HCT116 (cell line): ENCODE data around the gene CAPN9. TPM values are rescaled to one million over a fixed set of nuclear protein-coding genes. Genes with fewer than 3 reads are reported as not detected.
A peak's percentile ranks its signal among the peaks of the same experiment; 100 is the strongest.
"Not testable (repeated sequence)": the region's sequence is repeated elsewhere in the genome, so short reads cannot be mapped to it uniquely, and the experiment has no call there.

ENCODE experiments used
- ATAC-seq: fragments of 200-7000 bp; cut with Tn5 transposase; 2 replicates; pipeline ENCODE4 v1.9.1; 2020; ENCODE audit warnings: mild to moderate bottlenecking, moderate library complexity
- BruUV-seq: library from RNA; stranded (reverse); fragments of 400-500 nt; replicated peaks from 2 replicates; lab custom pipeline; 2021; lab: Mats Ljungman, UMichigan
- CTCF ChIA-PET: fragments of 300-600 bp; sonication (Branson Sonifier 250); formaldehyde crosslinking; loops from one replicate; lab custom pipeline; 2021; ENCODE audit warnings: antibody characterized with exemption; lab: Charles Lee
- POLR2A ChIA-PET: fragments of 300-600, 350-600 bp; sonication (Branson Sonifier 250); formaldehyde crosslinking; loops from one replicate; lab custom pipeline; 2021; ENCODE audit warnings: antibody characterized with exemption; lab: Charles Lee
- RAD21 ChIA-PET, 2 experiments: fragments of 300-600 bp; sonication (Branson Sonifier 250); formaldehyde crosslinking; loops; one replicate each; lab custom pipeline; 2023; ENCODE audit warnings: low total read pairs in 2 of 2; ENCODE audit not compliant: uncharacterized antibody in 2 of 2, unreplicated experiment in 2 of 2, low non-redundant PET in 1 of 2; lab: Charles Lee
- DNase-seq: peaks from one replicate; pipeline ENCODE4 v3.0.0-alpha.2; 2010; ENCODE audit warnings: low read depth, low spot score
- H2AFZ ChIP-seq: fragments of 200-600 bp; shearing (Covaris generic), sonication (generic); 2 replicates; pipeline ENCODE4 v1.6.1; 2017; ENCODE audit warnings: low read depth, mixed run types, mixed read lengths, antibody characterized with exemption, low read length; ENCODE audit not compliant: poor library complexity, severe bottlenecking
- H3K27ac ChIP-seq: 2 replicates; pipeline ENCODE4 v1.5.1; 2012; ENCODE audit warnings: low read depth, low read length
- H3K27me3 ChIP-seq: fragments of 200-600 bp; sonication (generic); 2 replicates; pipeline ENCODE4 v1.6.1; 2016; ENCODE audit warnings: mixed run types, low read length, mixed read lengths; ENCODE audit not compliant: insufficient read depth
- H3K36me3 ChIP-seq, 2 experiments: fragments of 200-500 bp in 1 of 2; fragments of 200-600 bp in 1 of 2; sonication (Bioruptor generic) in 1 of 2; sonication (generic) in 1 of 2; 2 replicates each; pipeline versions ENCODE4 v1.5.1 to v1.6.1; 2014 to 2016; ENCODE audit warnings: low read length in 2 of 2, inconsistent platforms in 1 of 2, mixed read lengths in 1 of 2, mixed run types in 1 of 2; ENCODE audit not compliant: insufficient read depth in 2 of 2, control insufficient read depth in 1 of 2
- H3K4me1 ChIP-seq, 2 experiments: fragments of 200-600 bp in 1 of 2; sonication (generic) in 1 of 2; 2 replicates each; pipeline versions ENCODE4 v1.5.1 to v1.6.1; 2012 to 2017; ENCODE audit warnings: low read length in 2 of 2, inconsistent platforms in 1 of 2, mild to moderate bottlenecking in 1 of 2, mixed read lengths in 1 of 2, mixed run types in 1 of 2, moderate library complexity in 1 of 2; ENCODE audit not compliant: insufficient read depth in 2 of 2, control insufficient read depth in 1 of 2
- H3K4me2 ChIP-seq: fragments of 200-600 bp; sonication (generic); 2 replicates; pipeline ENCODE4 v1.6.1; 2017; ENCODE audit warnings: mixed run types, low read length, mixed read lengths
- H3K4me3 ChIP-seq, 2 experiments: fragments of 200-600 bp in 1 of 2; sonication (generic) in 1 of 2; replicated peaks in 1 of 2; 2 replicates each; pipeline ENCODE4 v1.5.1; 2011 to 2016; ENCODE audit warnings: low read length in 2 of 2, control low read depth in 1 of 2, low read depth in 1 of 2, mild to moderate bottlenecking in 1 of 2, mixed read lengths in 1 of 2, mixed run types in 1 of 2
- H3K79me2 ChIP-seq: fragments of 200-600 bp; sonication (generic); 2 replicates; pipeline ENCODE4 v1.6.1; 2017; ENCODE audit warnings: mild to moderate bottlenecking, mixed run types, low read length, moderate library complexity, mixed read lengths; ENCODE audit not compliant: insufficient read depth
- H3K9ac ChIP-seq: fragments of 200-600 bp; sonication (generic); 2 replicates; pipeline ENCODE4 v1.6.1; 2016; ENCODE audit warnings: low read length, mixed read lengths
- H3K9me2 ChIP-seq: fragments of 200-600 bp; sonication (generic), shearing (Covaris generic); 2 replicates; pipeline ENCODE4 v1.6.1; 2017; ENCODE audit warnings: mixed run types, mild to moderate bottlenecking, moderate library complexity; ENCODE audit not compliant: insufficient read depth
- H3K9me3 ChIP-seq, 2 experiments: fragments of 200-500 bp in 1 of 2; fragments of 200-600 bp in 1 of 2; sonication (Bioruptor generic) in 1 of 2; sonication (generic) in 1 of 2; 2 replicates each; pipeline ENCODE4 v1.6.1; 2014 to 2017; ENCODE audit warnings: low read length in 2 of 2, mixed read lengths in 2 of 2, inconsistent platforms in 1 of 2, low read depth in 1 of 2, mild to moderate bottlenecking in 1 of 2, mixed run types in 1 of 2, moderate library complexity in 1 of 2; ENCODE audit not compliant: control insufficient read depth in 1 of 2, insufficient read depth in 1 of 2
- H4K20me1 ChIP-seq: fragments of 200-600 bp; sonication (generic), shearing (Covaris generic); 2 replicates; pipeline ENCODE4 v1.6.1; 2017; ENCODE audit warnings: mixed run types, mild to moderate bottlenecking, moderate library complexity; ENCODE audit not compliant: insufficient read depth
- RAD21 ChIP-seq: IDR thresholded peaks from 2 replicates; pipeline ENCODE4 v1.6.1; 2012; ENCODE audit warnings: low read depth, mild to moderate bottlenecking
- intact Hi-C: fragments of 100-400 bp; cut with micrococcal nuclease; formaldehyde crosslinking; loops from 2 replicates; pipeline ENCODE4 v1.10.0; 2022
- total RNA-seq: library from RNA; stranded (reverse); gene quantifications from one replicate; pipeline ENCODE4 v1.2.1, GENCODE V29; 2021; ENCODE audit not compliant: unreplicated experiment
- TF ChIP-seq, protein P1 (sequence below): IDR thresholded peaks from 2 replicates; pipeline ENCODE4 v1.6.1; 2012; ENCODE audit warnings: low read depth

CAPN9 gene
- total RNA-seq, 1 experiment from 2014 or later = not detected

DNA sequence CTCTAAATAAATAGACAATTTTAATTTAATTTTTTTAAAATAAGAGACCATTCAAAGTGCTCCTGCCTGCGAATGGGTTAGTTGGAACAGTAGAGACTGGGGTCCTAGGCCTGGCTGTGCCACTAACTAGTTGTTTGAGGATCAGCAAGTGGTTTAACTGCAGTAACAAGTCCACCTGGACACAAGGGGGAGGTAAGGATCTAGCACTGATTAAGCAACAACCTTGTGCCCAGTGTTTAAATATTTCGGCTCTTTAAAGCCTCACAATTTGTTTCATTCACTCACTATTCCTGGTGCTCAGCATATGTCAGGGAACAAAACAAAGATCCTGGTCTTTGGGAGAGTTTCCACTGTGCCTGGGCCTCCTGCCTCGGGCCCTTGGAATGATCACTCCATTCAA is 31.7 kb upstream of the CAPN9 start:
- BruUV-seq = no TSS peak
- H3K9me2 ChIP-seq = no peaks in the 10 kb centered on the region
- DNase-seq = no peak
- intact Hi-C loops = no loop called here
- H3K9ac ChIP-seq = no peak overlapping the region
- 0 out of 2 replicates have a peak, but pooled peaks have one; percentile 12 for TF ChIP-seq RAD21
- TF ChIP-seq, protein P1, sequence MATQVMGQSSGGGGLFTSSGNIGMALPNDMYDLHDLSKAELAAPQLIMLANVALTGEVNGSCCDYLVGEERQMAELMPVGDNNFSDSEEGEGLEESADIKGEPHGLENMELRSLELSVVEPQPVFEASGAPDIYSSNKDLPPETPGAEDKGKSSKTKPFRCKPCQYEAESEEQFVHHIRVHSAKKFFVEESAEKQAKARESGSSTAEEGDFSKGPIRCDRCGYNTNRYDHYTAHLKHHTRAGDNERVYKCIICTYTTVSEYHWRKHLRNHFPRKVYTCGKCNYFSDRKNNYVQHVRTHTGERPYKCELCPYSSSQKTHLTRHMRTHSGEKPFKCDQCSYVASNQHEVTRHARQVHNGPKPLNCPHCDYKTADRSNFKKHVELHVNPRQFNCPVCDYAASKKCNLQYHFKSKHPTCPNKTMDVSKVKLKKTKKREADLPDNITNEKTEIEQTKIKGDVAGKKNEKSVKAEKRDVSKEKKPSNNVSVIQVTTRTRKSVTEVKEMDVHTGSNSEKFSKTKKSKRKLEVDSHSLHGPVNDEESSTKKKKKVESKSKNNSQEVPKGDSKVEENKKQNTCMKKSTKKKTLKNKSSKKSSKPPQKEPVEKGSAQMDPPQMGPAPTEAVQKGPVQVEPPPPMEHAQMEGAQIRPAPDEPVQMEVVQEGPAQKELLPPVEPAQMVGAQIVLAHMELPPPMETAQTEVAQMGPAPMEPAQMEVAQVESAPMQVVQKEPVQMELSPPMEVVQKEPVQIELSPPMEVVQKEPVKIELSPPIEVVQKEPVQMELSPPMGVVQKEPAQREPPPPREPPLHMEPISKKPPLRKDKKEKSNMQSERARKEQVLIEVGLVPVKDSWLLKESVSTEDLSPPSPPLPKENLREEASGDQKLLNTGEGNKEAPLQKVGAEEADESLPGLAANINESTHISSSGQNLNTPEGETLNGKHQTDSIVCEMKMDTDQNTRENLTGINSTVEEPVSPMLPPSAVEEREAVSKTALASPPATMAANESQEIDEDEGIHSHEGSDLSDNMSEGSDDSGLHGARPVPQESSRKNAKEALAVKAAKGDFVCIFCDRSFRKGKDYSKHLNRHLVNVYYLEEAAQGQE = no peak
- H3K4me1 ChIP-seq = no peaks in the 10 kb centered on the region
- no peaks in the 10 kb centered on the region for H4K20me1 ChIP-seq
- no peak overlapping the region for H3K27ac ChIP-seq
- no peaks in the 10 kb centered on the region for H3K9me3 ChIP-seq
- H3K4me2 ChIP-seq = no peak overlapping the region
- no peak overlapping the region for H3K4me3 ChIP-seq
- H2AFZ ChIP-seq = no peak overlapping the region
- CTCF ChIA-PET = no interaction called here
- H3K27me3 ChIP-seq = no peaks in the 10 kb centered on the region
- H3K36me3 ChIP-seq = no peaks in the 10 kb centered on the region
- POLR2A ChIA-PET = no interaction called here
- ATAC-seq = no peak
- H3K79me2 ChIP-seq = no peaks in the 10 kb centered on the region
- RAD21 ChIA-PET = no interaction called here

DNA sequence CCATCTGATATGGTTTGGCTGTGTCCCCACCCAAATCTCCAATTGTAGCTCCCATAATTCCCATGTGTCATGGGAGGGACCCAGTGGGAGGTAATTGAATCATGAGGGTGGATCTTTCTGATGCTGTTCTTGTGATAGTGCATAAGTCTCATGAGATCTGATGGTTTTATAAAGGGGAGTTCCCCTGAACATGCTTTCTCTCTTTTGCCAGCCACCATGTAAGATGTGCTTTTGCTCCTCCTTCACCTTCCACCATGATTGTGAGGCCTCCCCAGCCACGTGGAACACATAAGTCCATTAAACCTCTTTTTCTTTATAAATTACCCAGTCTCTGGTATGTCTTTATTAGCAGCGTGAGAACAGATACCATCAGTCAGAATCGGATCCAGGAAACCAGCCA is 30.7 kb upstream of the CAPN9 start:
- BruUV-seq, H3K27ac ChIP-seq, H3K36me3 ChIP-seq, H3K79me2 ChIP-seq, ATAC-seq, H4K20me1 ChIP-seq, H3K4me3 ChIP-seq, RAD21 ChIA-PET, H3K9ac ChIP-seq, H3K4me1 ChIP-seq, intact Hi-C loops, H3K9me3 ChIP-seq, H3K27me3 ChIP-seq, H3K4me2 ChIP-seq, CTCF ChIA-PET, H2AFZ ChIP-seq, DNase-seq, POLR2A ChIA-PET, H3K9me2 ChIP-seq: not testable (repeated sequence)
